GM19035 (cell line): Measurements from ENCODE around the gene NFATC2.
"Not testable (repeated sequence)": the region's sequence is repeated elsewhere in the genome, so short reads cannot be mapped to it uniquely, and the experiment has no call there.

Source experiments
- ATAC-seq: cut with Tn5 transposase; IDR thresholded peaks from one replicate; pipeline ENCODE4 v1.9.1; 2021; ENCODE audit not compliant: unreplicated experiment

Gene NFATC2

GRCh38 chr20:51480507-51481270 lies 61.8 kb downstream of the NFATC2 start:
- ATAC-seq, result peak; percentile 62

- not testable (repeated sequence) for ATAC-seq
Measured at GRCh38 chr20:51476106-51476505, 66.4 kb downstream of the NFATC2 start.

DNA sequence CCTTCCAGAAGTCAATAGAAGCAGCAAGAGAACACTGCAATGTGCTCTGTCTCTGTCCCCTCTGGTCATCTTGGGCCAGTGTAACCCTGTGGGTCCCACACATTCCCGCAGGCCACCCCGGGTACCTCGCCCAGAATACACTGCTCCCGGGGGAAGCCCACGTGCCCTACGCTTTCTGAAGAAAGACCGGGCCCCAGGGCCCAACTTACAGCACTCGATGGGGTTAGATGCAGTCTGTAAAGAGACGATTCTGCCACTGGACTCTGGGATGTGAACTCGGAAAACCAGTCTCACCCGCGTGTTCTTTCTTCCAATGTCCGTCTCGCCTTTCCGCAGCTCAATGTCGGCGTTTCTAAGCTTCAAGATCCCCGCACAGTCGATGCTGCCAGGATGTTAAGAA lies 68.7 kb downstream of the NFATC2 start:
- no peak for ATAC-seq

- no peak for ATAC-seq
Measured at GRCh38 chr20:51473256-51473655, 69.3 kb downstream of the NFATC2 start.

DNA sequence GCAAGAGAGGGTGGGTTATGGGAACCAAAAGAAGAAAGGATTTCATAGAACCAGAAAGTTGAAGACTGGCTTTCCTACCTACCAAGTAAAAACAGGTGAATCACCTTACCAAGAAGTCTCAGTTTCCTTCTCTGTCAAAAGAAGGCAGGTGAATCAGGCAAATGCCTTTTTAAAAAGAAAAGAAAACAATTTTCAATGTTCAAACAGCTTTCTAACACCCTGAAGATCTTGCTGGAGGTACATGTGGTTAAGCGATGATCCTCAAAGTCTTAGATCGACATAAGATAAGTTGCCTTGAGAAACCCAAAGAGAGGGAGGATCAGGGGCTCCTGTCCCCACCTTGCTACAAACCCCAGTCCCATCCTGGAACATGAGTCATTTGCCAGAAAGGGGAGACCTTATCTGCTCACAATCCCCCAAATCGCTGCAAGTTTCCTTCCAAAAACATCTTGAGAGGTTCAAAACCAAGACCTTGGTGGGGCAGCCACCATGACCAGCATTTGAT lies 71.6 kb downstream of the NFATC2 start:
- no peak for ATAC-seq

- no peak for ATAC-seq
Measured at GRCh38 chr20:51470499-51470820, 72.1 kb downstream of the NFATC2 start.

DNA sequence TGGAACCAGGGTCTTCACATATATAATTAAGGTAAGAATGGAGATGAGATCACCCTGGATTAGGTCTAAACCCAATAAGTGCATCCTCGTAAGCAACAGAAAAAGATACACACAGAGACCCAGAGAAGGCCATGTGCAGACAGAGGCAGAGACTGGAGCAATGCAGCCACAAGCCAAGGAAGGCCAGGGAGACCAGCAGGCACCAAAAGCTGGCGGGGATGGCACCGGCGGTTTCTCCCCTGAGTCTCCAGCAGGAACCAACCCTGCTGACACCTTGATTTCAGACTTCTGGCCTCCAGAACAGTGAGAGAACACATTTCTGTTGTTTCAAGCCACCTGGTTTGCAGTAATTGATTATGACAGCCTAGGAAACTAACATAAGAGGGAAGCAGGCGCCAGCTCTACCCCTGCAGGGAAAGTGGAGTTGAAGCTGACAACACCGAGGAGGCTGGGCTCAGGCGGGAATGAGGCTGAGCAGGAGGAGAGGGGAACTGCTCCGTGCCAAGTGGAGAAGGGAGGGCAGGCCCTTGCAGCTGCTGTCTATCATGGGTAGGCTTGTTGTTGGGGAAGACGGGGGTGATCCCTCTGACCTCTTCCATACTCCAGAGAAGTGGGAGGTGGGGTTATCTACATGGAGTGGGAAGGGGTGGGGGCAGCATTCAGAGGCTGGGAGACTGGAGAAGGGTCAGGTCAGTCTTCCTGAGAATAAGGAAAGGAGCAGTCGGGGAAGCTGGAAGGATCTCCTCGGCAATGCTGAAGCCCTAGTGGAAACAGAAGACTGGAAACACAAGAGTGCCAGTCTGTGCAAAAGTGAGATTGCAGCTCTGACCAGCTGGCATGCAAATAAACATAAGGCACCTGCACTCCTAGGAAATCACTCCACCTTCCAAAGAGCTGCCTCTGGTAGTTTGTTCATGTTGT lies 72.7 kb downstream of the NFATC2 start:
- no peak for ATAC-seq

DNA sequence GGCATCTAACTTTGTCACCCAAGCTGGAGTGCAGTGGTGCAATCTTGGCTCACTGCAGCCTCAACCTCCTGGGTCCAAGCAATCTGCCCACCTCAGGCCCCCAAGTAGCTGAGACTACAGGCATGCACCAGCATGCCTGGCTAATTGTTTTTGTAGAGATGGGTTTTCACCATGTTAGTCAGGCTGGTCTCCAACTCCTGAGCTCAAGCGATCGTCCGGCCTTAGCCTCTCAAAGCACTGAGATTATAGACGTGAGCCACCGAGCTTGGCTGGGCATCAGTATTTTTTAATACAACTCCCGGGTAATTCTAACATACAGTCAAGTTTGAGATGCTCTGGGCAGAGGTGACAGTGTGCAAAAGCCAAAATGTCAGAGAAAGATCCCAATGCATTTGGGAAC lies 73.5 kb downstream of the NFATC2 start:
- ATAC-seq, result no peak

DNA sequence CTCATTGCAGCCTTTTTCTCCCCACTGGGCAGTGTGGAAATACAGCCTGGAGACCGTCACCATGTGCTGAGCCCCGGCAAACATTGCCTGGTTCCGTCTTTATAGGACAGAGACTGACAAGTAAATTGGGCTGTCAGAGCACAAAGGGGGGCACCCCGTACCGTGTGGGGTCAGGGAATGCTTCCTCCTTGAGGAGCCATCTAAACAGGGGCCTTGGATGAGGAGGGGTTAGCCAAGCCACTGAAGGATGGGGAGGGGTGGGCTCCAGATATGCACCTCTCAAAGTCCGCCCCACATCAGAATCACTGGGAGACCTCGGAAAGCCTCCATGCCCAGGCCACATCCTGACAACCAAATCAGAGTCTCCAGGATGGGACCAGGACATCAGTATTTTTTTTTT lies 73.9 kb downstream of the NFATC2 start:
- ATAC-seq, result no peak

GRCh38 chr20:51467956-51468626 lies 74.4 kb downstream of the NFATC2 start:
- ATAC-seq, result no peak

DNA sequence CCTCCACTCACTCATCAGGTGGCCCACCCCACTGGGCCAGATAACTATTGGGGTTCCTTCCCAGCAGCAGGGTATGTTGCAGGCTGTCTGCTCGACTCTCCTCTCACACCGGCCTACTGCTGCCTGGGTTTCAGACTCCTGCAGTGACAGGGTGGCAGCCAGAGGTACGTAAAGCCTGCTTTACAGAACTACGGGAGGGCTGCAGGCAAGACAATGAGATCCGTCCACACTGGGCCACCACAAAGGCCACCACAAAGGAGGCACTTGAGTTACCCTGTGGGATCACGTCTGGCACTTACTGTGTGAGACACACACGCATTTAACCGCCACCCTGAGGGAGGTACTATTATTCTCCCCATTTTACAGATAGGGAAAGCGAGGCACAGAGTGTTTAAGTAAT lies 78.5 kb downstream of the NFATC2 start:
- ATAC-seq, result no peak

DNA sequence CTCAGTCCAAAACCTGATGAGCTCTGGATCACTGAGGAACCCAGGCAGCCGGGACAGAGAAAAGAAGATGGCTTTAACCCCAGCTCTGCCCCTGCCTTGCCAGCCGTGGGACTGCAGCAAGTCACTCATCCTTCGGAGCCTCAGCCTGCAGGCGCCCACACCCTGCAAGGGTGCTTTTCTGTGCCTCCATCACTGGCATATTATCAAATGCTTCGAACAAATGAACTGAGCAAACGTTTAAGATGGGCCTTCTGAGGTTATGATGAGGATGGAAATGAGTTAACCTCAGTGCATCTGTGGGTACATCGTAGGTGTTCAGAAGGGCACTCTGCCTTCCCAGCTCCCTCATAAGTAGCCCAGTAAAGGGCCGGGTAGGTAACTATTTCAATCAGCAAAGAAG lies 79.0 kb downstream of the NFATC2 start:
- ATAC-seq, result no peak

DNA sequence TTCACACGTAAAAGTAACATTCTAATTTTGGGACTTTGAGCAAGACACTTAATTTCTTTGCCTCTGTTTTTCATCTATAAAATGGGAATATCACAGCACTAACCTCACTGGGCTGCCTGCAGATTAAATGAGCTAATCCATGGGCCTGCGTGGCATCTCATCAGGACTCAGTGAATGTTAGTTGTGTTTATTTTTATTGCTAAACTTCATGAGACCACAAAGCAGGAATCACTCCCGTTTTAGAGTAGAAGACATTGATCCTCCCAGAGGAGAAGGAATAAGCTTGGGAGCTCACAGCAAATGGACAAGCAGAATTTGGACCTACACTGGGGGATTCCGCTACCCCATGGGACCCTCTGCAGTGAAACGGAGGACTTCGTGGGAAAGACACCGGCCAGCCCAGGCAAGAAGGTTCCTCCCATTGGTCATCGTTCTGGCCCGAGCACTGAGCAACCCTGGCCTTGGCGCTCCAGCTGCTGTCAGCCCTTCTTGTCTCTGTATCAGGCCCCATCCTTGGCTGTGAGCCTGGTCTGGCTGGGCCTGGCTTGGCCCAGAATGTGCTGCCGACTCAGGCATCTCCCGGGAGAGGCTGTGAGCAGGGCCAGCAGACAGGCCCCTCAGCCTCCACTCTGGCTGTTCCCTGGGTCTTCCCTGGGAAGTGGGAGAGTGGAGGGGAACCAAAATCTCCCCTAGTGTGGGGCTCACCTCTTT lies 79.8 kb downstream of the NFATC2 start:
- ATAC-seq, result no peak

GRCh38 chr20:51461846-51462245 lies 80.7 kb downstream of the NFATC2 start:
- not testable (repeated sequence) for ATAC-seq

- peak; percentile 32 for ATAC-seq
Measured at GRCh38 chr20:51461306-51461705, 81.2 kb downstream of the NFATC2 start.

DNA sequence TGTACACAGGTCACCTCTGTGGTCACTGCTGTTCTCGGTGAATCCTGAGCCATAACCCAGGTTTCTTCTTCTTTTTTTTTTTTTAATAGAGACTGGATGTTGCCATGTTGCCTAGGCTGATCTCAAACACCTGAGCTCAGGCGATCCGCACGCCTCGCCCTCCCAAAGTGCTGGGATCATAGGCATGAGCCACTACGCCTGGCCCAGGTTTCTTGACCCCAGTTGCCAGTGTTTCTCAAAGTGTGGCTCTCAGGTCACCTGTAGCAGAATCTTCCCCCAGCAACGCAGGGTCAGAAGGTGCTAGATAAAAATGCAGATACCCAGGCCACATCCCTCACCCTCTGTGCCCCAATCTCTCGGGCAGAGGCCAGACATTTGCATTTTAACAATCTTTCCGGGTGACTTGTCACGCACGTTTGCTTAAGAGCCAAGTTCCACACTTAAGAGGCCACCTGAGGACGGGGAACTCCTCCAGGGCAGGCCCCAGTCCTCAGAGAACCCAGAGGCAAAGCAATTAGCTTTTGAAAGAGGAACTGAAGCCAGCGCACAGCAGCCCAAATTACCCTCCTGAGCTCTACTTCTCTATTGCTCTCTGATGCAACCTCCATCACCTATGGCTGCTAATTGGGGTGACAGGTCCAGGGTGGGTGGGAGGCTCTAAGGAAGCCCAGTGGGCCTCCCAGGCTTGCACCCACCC lies 81.8 kb downstream of the NFATC2 start:
- ATAC-seq, result peak; percentile 96

- ATAC-seq, result no peak
Measured at GRCh38 chr20:51460163-51460562, 82.4 kb downstream of the NFATC2 start.

DNA sequence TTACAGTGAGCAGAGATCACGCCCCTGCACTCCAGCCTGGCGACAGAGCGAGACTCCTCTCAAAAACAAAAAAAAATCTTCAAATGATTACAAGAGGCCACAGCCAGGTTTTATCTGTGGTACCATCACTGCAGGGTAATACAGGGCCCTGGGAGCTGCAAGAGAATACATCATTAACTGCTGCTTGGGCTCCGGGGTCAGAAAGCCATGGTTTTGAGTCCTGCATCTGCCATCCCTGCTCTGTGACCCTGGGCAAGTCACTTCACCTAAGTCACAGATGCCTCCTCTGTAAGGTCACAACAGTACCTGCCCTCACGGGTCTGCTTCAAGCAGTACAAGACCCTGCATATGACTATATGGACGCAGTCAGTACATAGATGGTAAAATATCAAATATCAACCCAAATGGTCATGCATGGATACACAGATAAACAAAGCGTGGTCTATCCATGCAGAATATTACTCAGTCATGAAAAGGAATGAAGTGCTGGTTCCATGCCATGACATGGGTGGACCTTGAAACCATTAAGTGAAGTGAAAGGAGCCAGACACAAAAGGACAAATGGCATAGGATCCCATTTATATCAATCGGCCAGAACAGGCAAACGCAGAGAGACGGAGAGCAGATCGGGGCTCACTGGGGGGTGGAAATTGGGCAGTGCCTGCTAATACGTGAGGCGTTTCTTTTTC lies 83.6 kb downstream of the NFATC2 start:
- ATAC-seq, result no peak

DNA sequence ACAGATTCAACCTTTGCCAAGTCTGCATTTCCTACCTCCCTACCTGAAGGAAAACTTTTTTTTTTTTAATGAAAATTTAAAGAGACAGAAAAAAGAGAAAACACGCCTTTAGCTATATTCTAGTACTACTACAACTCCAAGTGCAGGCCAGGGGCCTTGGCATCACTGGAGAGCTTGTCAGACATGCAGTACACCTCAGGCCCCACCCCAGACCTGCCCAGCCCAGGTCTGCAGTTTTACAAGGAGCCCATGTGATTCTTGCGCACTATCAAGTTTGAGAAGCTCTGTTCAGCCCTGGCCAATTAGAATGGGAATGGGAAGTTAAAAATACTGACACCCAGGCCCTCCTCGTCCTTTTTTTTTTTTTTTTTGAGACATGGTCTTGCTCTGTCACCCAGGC lies 85.0 kb downstream of the NFATC2 start:
- ATAC-seq, result no peak
